A549 (cell line): ENCODE results near the gene WDR82. TPM values are rescaled to one million over a fixed set of nuclear protein-coding genes. Genes with fewer than 3 reads are reported as not detected.

Source experiments
- ATAC-seq, 2 experiments: fragments of 200-7000 bp in 1 of 2; fragments of >200 bp in 1 of 2; cut with Nextera tagmentation in 1 of 2; cut with Tn5 transposase in 1 of 2; 3 replicates each; pipeline versions ENCODE4 v1.8.0 to v1.9.1; 2018 to 2020; ENCODE audit warnings: mild to moderate bottlenecking in 1 of 2, moderate library complexity in 1 of 2
- CTCF ChIA-PET: fragments of 300-600 bp; sonication (Branson Sonifier 250); formaldehyde crosslinking; extraction: SDS; loops from one replicate; lab custom pipeline; 2021; ENCODE audit warnings: antibody characterized with exemption, inconsistent platforms; lab: Yijun Ruan, JAX
- POLR2A ChIA-PET: fragments of 350-600 bp; formaldehyde crosslinking; extraction: SDS; loops from one replicate; lab custom pipeline; 2021; ENCODE audit warnings: antibody characterized with exemption, inconsistent platforms; lab: Yijun Ruan, JAX
- DNase-seq, 2 experiments: peaks; one replicate each; pipeline versions ENCODE4 v3.0.0 to v3.0.0-alpha.2; 2011 to 2016; ENCODE audit warnings: low read depth in 1 of 2, low spot score in 1 of 2
- FAIRE-seq: peaks from 2 replicates; lab custom pipeline; 2011; peaks lifted over from hg19 to GRCh38; lab: Jason Lieb, UNC
- H3K27ac ChIP-seq, 2 experiments: fragments of >200 bp; sonication (Bioruptor Twin); formaldehyde crosslinking; 3 replicates each; pipeline ENCODE4 v1.5.1; 2016 to 2017
- H3K4me1 ChIP-seq: fragments of >200 bp; sonication (Bioruptor Twin); formaldehyde crosslinking; 3 replicates; pipeline ENCODE4 v1.6.1; 2016
- H3K4me2 ChIP-seq: fragments of >200 bp; sonication (Bioruptor Twin); formaldehyde crosslinking; 3 replicates; pipeline ENCODE4 v1.6.1; 2016
- H3K4me3 ChIP-seq: fragments of >200 bp; sonication (Bioruptor Twin); formaldehyde crosslinking; 3 replicates; pipeline ENCODE4 v1.5.1; 2016
- H3K9me3 ChIP-seq: fragments of >200 bp; sonication (Bioruptor Twin); formaldehyde crosslinking; 3 replicates; pipeline ENCODE4 v1.6.1; 2016
- BHLHE40 ChIP-seq: IDR thresholded peaks from 2 replicates; pipeline ENCODE4 v1.6.1; 2012; ENCODE audit warnings: low read depth, low read length, inconsistent platforms
- CEBPB ChIP-seq, 2 experiments: fragments of >200 bp in 1 of 2; sonication (Bioruptor Twin) in 1 of 2; formaldehyde crosslinking in 1 of 2; IDR thresholded peaks; 2 replicates each; pipeline ENCODE4 v1.6.1; 2012 to 2016
- CHD2 ChIP-seq: fragments of 150-350 bp; IDR thresholded peaks from 2 replicates; pipeline ENCODE4 v1.6.1; 2014; ENCODE audit warnings: low read length; ENCODE audit not compliant: partially characterized antibody
- CHD4 ChIP-seq: fragments of 200-600 bp; sonication (generic); IDR thresholded peaks from 2 replicates; pipeline ENCODE4 v1.6.1; 2016; ENCODE audit warnings: antibody characterized with exemption, mild to moderate bottlenecking, borderline replicate concordance
- EHF ChIP-seq: fragments of 250-450 bp; sonication (Bioruptor Pico); IDR thresholded peaks from 2 replicates; pipeline ENCODE4 v1.5.0; 2020; ENCODE audit warnings: mild to moderate bottlenecking
- ESRRA ChIP-seq: fragments of 150-350 bp; IDR thresholded peaks from 2 replicates; pipeline ENCODE4 v1.6.1; 2014; ENCODE audit warnings: mild to moderate bottlenecking, low read length, borderline replicate concordance
- FOXS1 ChIP-seq: fragments of 250-450 bp; sonication (Bioruptor Pico); IDR thresholded peaks from 2 replicates; pipeline ENCODE4 v1.5.0; 2020; ENCODE audit warnings: mild to moderate bottlenecking, moderate library complexity
- HDAC2 ChIP-seq: fragments of 200-600 bp; sonication (generic); IDR thresholded peaks from 2 replicates; pipeline ENCODE4 v1.6.1; 2016
- HEYL ChIP-seq: fragments of 250-450 bp; sonication (Bioruptor Pico); IDR thresholded peaks from 2 replicates; pipeline ENCODE4 v1.8.0; 2021; ENCODE audit warnings: mild to moderate bottlenecking, moderate library complexity
- HOXB5 ChIP-seq: fragments of 250-450 bp; sonication (Bioruptor Pico); IDR thresholded peaks from 2 replicates; pipeline ENCODE4 v1.5.0; 2020; ENCODE audit warnings: mild to moderate bottlenecking, moderate library complexity
- JUN ChIP-seq, 2 experiments: fragments of >200 bp; sonication (Bioruptor Twin); formaldehyde crosslinking; IDR thresholded peaks; 2 replicates in 1 of 2; 3 replicates in 1 of 2; pipeline ENCODE4 v1.6.1; 2016 to 2017
- KDM5A ChIP-seq: fragments of 200-600 bp; sonication (generic); IDR thresholded peaks from 2 replicates; pipeline ENCODE4 v1.6.1; 2016; ENCODE audit warnings: antibody characterized with exemption, mild to moderate bottlenecking
- POLR2A ChIP-seq: IDR thresholded peaks from 2 replicates; pipeline ENCODE4 v1.6.1; 2012; ENCODE audit warnings: mild to moderate bottlenecking, low read length
- RAD21 ChIP-seq, 2 experiments: fragments of >200 bp in 1 of 2; sonication (Bioruptor Twin) in 1 of 2; formaldehyde crosslinking in 1 of 2; IDR thresholded peaks in 1 of 2; conservative IDR thresholded peaks in 1 of 2; 2 replicates in 1 of 2; 3 replicates in 1 of 2; pipeline ENCODE4 v1.6.1; 2012 to 2018; ENCODE audit warnings: inconsistent platforms in 1 of 2
- RARB ChIP-seq: fragments of 250-450 bp; sonication (Bioruptor Pico); IDR thresholded peaks from 2 replicates; pipeline ENCODE4 v1.8.0; 2021; ENCODE audit warnings: mild to moderate bottlenecking, moderate library complexity
- RCOR1 ChIP-seq: fragments of 150-350 bp; IDR thresholded peaks from 2 replicates; pipeline ENCODE4 v1.6.1; 2014; ENCODE audit warnings: antibody characterized with exemption, low read length, low read depth
- TFCP2L1 ChIP-seq: fragments of 250-450 bp; sonication (Bioruptor Pico); IDR thresholded peaks from 2 replicates; pipeline ENCODE4 v1.5.0; 2021; ENCODE audit warnings: mild to moderate bottlenecking
- ZC3H11A ChIP-seq: fragments of 450-650 bp; IDR thresholded peaks from 2 replicates; pipeline ENCODE4 v1.6.1; 2014; ENCODE audit warnings: antibody characterized with exemption, mild to moderate bottlenecking
- ZFP36 ChIP-seq: fragments of 450-650 bp; IDR thresholded peaks from 2 replicates; pipeline ENCODE4 v1.6.1; 2014; ENCODE audit warnings: borderline replicate concordance; ENCODE audit not compliant: partially characterized antibody
- WGBS: methylation state at CpG from one replicate; pipeline ENCODE4 v1.1.6; 2017; ENCODE audit errors: missing lambda C conversion rate; 5-methylcytosine and 5-hydroxymethylcytosine counted together
- polyA plus RNA-seq, 4 experiments: library from polyadenylated mRNA; depleted of rRNA in 3 of 4; stranded (reverse); fragments of >200 nt; fragmentation: RNase III in 1 of 4; extraction: RNeasy Plus Mini Kit Qiagen cat#74134 plus additional on column Dnase treatment in 1 of 4; gene quantifications; 2 replicates in 3 of 4; 3 replicates in 1 of 4; pipeline ENCODE4 v1.2.3, GENCODE V29; 2011 to 2017
- TF ChIP-seq, protein P1 (sequence below): IDR thresholded peaks from 2 replicates; pipeline ENCODE4 v1.6.1; 2012; ENCODE audit warnings: low read depth, borderline replicate concordance
- TF ChIP-seq, protein P2 (sequence below): fragments of 250-450 bp; sonication (Bioruptor Pico); IDR thresholded peaks from 2 replicates; pipeline ENCODE4 v1.5.0; 2021; ENCODE audit warnings: mild to moderate bottlenecking, moderate library complexity, borderline replicate concordance
- TF ChIP-seq, protein P3 (sequence below): fragments of 450-650 bp; IDR thresholded peaks from 2 replicates; pipeline ENCODE4 v1.6.1; 2014; ENCODE audit warnings: antibody characterized with exemption
- TF ChIP-seq, protein P4 (sequence below): fragments of >200 bp; sonication (Bioruptor Twin); formaldehyde crosslinking; IDR thresholded peaks from 3 replicates; pipeline ENCODE4 v1.5.1; 2016

The WDR82 gene
- polyA plus RNA-seq, 2 of the 4 experiments (the other 2 are of a cell fraction), result 50.6 to 52.7 TPM

DNA sequence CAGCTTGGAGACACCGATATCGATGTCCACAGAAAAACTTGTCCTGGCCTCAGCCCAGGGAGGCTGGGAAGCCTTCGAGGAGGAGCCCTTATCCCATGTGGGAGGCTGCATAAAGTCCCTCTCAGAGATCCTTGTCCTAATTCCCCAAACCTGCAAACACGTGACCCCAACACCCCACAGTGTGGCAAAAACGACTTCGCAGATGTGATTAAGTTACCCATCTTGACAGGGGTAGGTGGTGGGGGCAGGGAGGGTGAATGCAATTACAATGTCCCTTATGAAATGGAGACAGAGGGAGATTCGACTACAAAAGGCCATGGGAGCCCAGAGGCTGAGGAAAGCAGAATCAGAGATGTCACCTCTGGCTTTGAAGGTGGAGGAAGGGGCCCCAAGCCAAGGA, 50.7 kb downstream of the WDR82 start:
- 82% methylated on average over 4 of the region's 7 CpGs for WGBS
- ChIA-PET POLR2A (interaction anchor here (1.0 kb wide), 1 partner anchor 11 kb away, joined by 3 read pairs; no protein-coding TSS in a partner anchor), CTCF (interaction anchor here (0.7 to 12.2 kb wide), 4 partner anchors 6 to 144 kb away, joined by 3 to 198 read pairs (median 6); partner anchors contain the start of gene TWF2)
- FAIRE-seq, result no peak
- no peak overlapping the region for H3K27ac ChIP-seq
- no peak overlapping the region for H3K4me2 ChIP-seq
- H3K4me1 ChIP-seq, result no peaks in the 10 kb centered on the region
- H3K4me3 ChIP-seq, result no peak overlapping the region
- no peak for TF ChIP-seq JUN (IDR thresholded peaks at IDR 0.05)
- TF ChIP-seq ZFP36, result no peak
- TF ChIP-seq, protein P1, sequence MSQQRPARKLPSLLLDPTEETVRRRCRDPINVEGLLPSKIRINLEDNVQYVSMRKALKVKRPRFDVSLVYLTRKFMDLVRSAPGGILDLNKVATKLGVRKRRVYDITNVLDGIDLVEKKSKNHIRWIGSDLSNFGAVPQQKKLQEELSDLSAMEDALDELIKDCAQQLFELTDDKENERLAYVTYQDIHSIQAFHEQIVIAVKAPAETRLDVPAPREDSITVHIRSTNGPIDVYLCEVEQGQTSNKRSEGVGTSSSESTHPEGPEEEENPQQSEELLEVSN, result no peak
- TF ChIP-seq CHD2, result no peak
- no peak for TF ChIP-seq BHLHE40
- TF ChIP-seq KDM5A, result no peak
- TF ChIP-seq, protein P2, sequence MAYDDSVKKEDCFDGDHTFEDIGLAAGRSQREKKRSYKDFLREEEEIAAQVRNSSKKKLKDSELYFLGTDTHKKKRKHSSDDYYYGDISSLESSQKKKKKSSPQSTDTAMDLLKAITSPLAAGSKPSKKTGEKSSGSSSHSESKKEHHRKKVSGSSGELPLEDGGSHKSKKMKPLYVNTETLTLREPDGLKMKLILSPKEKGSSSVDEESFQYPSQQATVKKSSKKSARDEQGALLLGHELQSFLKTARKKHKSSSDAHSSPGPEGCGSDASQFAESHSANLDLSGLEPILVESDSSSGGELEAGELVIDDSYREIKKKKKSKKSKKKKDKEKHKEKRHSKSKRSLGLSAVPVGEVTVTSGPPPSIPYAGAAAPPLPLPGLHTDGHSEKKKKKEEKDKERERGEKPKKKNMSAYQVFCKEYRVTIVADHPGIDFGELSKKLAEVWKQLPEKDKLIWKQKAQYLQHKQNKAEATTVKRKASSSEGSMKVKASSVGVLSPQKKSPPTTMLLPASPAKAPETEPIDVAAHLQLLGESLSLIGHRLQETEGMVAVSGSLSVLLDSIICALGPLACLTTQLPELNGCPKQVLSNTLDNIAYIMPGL, result no peak
- no peak for TF ChIP-seq FOXS1
- TF ChIP-seq TFCP2L1, result no peak
- TF ChIP-seq, protein P3, sequence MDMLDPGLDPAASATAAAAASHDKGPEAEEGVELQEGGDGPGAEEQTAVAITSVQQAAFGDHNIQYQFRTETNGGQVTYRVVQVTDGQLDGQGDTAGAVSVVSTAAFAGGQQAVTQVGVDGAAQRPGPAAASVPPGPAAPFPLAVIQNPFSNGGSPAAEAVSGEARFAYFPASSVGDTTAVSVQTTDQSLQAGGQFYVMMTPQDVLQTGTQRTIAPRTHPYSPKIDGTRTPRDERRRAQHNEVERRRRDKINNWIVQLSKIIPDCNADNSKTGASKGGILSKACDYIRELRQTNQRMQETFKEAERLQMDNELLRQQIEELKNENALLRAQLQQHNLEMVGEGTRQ, result no peak
- TF ChIP-seq RAD21 (conservative IDR thresholded peaks at IDR 0.05 in 1 of 2, IDR thresholded peaks at IDR 0.05 in 1 of 2), result no peak
- no peak for TF ChIP-seq POLR2A
- TF ChIP-seq, protein P4, sequence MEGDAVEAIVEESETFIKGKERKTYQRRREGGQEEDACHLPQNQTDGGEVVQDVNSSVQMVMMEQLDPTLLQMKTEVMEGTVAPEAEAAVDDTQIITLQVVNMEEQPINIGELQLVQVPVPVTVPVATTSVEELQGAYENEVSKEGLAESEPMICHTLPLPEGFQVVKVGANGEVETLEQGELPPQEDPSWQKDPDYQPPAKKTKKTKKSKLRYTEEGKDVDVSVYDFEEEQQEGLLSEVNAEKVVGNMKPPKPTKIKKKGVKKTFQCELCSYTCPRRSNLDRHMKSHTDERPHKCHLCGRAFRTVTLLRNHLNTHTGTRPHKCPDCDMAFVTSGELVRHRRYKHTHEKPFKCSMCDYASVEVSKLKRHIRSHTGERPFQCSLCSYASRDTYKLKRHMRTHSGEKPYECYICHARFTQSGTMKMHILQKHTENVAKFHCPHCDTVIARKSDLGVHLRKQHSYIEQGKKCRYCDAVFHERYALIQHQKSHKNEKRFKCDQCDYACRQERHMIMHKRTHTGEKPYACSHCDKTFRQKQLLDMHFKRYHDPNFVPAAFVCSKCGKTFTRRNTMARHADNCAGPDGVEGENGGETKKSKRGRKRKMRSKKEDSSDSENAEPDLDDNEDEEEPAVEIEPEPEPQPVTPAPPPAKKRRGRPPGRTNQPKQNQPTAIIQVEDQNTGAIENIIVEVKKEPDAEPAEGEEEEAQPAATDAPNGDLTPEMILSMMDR, result no peak
- TF ChIP-seq RCOR1, result no peak
- TF ChIP-seq CEBPB (IDR thresholded peaks at IDR 0.05), result no peak
- no peak for TF ChIP-seq ZC3H11A
- TF ChIP-seq HDAC2, result no peak
- no peak for TF ChIP-seq RARB (CRISPR knock-in tag)
- H3K9me3 ChIP-seq, result no peaks in the 10 kb centered on the region
- no peak for DNase-seq
- no peak for ATAC-seq

DNA sequence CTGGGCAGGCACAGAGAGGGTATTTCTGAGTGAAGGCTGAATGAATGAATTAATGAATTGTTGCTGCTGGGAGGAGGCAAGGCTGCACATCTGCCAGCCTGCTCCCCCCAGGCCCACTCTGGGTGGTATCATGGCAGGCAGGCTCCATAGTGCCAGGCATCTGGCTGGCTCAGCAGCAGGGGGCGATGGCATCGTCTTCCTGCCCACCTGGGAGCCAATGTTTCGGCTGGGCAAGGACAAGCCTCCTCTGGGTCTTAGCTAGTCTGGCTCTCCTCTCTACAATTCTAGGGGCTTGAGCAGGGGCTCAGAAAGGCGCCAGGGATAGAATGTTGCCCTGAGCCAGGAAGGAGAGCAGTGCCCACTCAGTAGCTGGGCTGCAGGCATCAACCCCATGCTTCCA, 51.3 kb downstream of the WDR82 start:
- POLR2A ChIA-PET, result interaction anchor here (1.0 kb wide), 1 partner anchor 11 kb away, joined by 3 read pairs; no protein-coding TSS in a partner anchor
- ATAC-seq, result 0 out of 6 replicates have a peak, but pooled peaks of 1 of the 2 experiments have one; percentile 11
- CTCF ChIA-PET, result interaction anchor here (0.7 to 12.2 kb wide), 4 partner anchors 7 to 145 kb away, joined by 3 to 198 read pairs (median 6); partner anchors contain the start of gene TWF2
- no peak for DNase-seq
- TF ChIP-seq ESRRA (no peak), HOXB5 (CRISPR knock-in tag) (no peak), HEYL (no peak), CHD4 (no peak), EHF (no peak), KDM5A (no peak), RARB (CRISPR knock-in tag) (no peak)
- Histone ChIP-seq H3K4me2 (no peak overlapping the region), H3K27ac (no peak overlapping the region), H3K4me1 (no peaks in the 10 kb centered on the region), H3K4me3 (no peak overlapping the region), H3K9me3 (no peaks in the 10 kb centered on the region)
- FAIRE-seq, result no peak
- WGBS, result 87% methylated on average over 3 of the region's 4 CpGs
